NOMO-1 treated with dmso at 0.1 percent for 144 hours (cell line): ENCODE data around the gene HMG20A.

ENCODE experiments used
- DNase-seq: peaks from one replicate; lab custom pipeline; 2025; ENCODE audit not compliant: unreplicated experiment; lab: John Stamatoyannopoulos, UW

HMG20A gene

DNA sequence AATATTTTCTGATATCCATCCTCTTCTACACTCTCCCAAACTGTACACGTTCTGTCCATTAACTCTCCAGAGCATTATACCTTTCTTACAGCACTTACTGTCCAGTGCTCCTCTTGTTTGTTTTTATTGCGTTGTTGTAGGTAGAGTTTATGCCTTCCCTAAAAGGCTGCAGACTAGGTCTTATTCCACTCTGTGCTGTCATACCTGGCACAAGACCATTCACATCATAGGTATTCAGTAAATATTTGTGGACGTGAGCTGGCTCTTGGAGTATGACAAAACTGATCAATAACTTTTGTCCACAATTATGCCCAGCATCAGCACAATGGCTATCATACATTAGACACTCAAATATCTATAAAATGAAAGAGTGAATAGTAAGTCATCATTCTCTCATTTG is 4.4 kb downstream of the HMG20A start:
- no peak for DNase-seq

DNA sequence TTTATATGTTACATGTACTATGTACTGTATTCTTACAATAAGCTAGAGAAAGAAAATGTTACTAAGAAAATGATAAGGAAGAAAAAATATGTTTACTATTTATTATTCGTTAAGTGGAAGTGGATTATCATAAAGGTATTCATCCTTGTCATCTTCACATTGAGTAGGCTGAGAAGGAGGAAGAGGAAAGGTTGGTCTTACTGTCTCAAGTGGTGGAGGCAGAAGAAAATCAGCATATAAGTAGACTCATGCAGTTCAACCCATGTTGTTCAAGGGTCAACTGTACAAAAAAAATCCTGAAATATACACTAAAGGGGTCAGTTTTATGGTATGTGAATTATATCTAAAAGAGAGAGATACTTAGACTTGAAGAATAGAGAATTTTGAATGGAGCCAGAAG is 5.7 kb downstream of the HMG20A start:
- no peak for DNase-seq

DNA sequence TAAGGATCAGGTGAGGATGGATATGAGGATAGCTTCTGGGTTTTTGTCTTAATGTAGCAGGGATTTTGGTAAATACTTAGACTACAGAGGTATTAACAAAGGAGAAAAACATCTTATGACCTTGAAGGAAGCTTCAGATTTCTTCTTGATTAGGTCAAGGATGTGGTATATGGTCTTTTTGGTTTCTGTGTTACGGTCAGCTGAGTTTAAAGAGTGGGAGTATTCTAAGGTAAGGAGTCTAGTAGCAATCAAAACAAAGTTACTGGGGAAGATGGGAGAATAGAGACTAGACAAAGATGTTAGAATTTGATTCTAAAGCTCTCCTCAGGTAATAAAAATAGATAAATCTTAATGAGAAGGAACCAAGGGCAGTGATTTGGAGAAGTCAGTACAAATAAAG is 6.2 kb downstream of the HMG20A start:
- DNase-seq = no peak

DNA sequence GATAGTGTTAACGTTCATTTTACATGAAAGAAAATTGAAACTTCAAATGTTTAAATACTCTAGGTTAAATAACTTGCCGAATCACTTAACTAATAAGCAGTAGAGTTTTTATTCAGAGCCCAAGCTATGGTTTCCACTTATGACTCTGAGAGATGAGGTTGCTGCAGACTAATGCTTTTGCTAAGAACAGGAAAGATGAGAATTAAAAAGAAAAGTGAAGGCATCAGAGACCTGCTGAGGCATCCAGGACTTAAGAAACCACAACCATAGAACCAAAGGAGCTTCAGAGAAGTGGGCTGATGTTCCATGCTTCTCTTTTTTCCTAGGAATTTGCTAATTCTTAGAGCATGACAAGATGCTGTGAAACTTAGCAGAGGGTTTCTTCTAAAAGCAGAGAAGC is 9.5 kb downstream of the HMG20A start:
- DNase-seq = no peak

DNA sequence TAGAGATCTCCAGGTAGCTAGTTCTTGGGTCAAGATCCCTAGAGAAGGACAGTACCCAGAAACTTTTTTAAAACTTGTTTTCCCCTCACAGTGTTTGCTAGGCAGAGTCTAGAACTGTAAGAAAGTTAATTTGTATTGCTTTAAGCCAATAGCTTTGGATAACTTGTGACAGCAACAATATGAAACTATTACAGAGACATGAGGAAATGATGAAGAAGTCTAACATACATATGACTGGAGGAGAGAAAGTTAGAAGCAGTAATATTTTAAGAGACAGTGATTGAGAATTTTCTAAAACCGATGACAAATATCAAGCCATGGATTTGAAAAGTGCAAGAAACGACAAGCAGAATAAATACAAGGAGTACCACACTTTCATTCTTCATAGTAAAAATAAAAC is 10.0 kb downstream of the HMG20A start:
- no peak for DNase-seq

DNA sequence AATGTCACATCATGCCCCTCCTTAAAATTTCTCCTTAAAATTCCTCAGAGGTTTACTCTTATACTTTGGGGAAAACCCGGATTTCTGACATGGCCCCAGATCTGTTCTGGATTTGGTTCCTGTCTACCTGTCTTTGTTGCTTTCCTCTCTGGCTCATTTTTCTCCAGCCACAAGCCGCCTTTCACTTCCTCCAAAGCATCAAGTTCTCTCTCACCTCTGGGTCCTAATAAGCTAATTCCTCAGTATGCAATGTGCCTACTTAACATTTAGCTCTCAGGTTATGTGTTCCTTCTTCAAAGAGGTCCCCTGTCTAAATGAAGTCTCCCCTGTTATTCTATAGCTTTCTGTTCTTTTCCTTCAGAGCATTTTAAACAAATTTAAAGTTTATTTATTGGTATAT is 16.1 kb downstream of the HMG20A start:
- no peak for DNase-seq

DNA sequence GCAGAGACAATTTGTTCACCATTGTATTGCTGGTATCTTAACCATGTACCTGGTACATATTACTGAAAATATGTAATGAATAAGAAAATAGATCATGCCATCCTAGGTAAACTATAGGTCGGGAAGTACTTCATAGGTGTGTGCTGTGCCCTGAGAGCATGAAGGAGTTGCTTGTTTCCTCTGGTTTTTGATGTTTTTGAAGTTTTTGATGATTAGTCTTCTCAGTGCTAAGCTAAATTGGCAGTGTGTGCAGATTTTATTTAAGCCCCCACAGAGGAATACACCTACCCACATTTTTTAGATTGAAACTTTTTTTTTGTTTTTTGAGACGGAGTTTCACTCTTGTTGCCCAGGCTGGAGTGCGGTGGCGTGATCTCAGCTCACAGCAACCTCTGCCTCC is 16.6 kb downstream of the HMG20A start:
- no peak for DNase-seq

DNA sequence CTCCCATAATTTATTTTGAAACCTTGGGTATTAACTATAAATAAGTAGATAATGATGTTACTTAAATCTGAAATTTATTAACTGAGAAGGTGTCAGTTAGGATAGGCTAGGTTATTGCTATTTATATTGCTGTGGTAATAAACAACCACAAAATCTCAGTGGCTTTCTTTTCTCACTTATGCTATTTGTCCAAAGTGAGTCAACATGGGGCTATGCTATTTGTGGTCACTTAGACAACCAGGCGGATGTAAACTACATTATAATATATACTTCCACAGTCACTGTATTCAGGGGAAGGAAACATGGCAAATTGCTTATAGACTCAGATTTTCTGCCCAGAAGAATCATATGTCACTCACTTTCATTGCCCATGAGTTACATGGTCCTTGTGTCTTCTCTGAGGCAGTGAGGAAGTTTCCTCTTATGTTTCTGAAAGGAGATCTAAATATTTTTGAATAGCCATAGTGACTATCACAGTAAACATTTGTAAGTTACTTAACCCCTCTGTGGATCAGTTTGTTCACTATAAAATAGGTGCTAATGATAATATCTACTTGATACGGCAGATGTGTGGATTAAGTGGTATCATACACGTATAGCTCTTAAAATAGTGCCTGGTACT is 19.8 kb downstream of the HMG20A start:
- DNase-seq = no peak

DNA sequence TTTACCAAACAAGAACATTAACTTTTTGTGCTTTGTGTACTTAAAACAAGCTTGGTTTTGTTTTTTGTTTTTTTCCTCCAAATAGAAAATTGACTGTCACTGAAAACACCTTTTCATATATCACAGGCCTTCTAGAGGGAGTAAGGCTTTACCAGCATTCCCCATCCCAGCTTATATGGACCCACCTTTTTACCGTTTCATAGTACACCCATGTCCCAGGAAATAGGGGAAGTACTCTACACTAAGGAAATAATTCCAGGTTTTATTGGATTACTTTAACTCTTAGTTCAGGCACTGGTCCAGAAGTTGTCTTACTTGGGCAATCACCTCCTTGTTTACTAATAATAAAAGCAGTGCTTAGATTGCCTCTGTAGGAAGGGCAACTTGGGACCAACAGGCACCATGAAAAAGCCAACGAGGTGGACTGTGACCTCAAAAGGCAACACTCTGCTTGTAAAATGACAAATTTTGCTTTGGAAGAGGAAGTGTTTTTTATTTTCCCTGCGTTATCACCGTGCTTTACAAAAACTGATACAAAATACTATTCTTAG is 26.2 kb downstream of the HMG20A start:
- DNase-seq = no peak

DNA sequence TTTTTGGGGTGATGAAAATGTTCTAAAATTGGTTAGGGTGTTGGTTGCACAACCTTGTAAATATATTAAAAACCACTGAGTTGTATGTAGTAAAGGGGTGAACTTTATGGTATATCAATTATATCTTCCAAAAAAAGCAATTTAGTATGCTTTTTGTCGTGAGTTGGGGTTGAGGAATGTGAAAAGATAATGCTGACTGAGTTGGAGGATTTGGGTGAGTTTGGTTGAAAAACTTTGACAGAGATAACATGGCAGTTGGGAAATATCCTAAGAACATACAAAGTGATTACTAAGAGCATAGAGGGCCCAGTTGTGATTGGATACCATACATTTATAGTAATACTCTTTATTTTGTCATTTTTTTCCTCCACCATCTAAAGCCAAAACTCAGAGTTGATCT is 33.6 kb downstream of the HMG20A start:
- no peak for DNase-seq

DNA sequence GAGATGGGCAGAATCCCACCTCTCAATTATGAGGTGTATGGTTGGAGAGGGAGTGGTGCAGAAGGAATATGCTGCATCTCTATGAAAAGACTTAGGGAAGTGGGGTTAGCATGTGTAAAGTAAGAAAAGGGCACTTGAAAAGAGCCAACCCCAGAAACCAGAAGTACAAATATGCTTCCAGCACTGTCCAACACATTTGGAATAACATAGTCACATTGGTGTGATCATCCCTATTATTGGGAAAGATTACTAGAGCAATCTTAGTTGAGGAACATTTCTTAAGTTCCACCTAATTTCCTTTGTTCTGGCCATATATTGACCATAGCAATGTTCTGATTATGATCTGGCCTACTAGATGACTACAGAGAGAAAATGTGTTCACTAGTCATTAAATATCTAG is 34.3 kb downstream of the HMG20A start:
- DNase-seq = no peak

DNA sequence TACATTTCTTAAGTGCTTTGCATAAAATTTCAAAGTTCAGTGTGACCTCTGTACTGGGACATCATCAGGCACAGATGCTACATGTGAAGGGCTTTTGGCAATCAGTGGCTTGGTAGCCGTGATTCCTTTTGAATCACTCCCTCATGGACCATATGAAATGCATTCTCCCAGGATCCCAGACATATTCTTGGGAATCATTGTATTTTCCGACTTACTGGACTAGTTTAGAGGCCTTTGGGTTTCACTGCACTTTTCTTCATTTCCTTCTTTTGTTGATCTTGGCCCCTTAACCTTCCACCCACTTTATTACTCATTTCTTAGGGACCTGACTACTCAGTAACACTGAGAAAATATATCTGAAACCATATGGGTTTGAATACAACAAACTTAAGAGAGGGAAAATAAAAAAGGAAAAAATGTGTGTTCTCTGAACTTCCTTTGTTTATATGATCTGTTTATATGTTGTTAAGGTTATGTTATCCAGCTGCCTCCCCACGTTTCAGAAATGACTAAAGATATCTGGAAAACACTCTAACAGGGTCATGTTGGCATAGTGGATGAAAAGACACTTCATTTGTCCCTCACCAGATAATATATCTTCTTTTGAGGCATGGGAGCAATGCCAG is 35.1 kb downstream of the HMG20A start:
- no peak for DNase-seq

DNA sequence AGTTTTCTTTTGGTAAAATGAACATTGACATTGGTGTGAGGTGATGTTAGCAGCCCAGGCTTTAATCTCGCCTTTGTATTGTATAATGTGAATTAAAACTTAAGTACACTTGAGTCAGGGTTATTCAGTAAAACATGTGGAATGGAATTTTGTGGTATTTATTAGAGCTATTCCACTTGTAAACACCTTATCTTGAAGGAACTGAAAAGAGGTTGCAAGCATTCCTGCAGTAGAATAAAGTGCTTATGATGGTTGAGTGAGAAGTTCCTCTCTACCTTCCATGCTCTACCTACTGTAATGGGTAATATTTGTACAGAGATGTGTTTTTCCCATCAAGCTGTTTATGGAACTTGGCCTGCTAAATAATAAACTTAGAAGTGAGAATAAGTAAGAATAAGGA is 36.1 kb downstream of the HMG20A start:
- DNase-seq = no peak

DNA sequence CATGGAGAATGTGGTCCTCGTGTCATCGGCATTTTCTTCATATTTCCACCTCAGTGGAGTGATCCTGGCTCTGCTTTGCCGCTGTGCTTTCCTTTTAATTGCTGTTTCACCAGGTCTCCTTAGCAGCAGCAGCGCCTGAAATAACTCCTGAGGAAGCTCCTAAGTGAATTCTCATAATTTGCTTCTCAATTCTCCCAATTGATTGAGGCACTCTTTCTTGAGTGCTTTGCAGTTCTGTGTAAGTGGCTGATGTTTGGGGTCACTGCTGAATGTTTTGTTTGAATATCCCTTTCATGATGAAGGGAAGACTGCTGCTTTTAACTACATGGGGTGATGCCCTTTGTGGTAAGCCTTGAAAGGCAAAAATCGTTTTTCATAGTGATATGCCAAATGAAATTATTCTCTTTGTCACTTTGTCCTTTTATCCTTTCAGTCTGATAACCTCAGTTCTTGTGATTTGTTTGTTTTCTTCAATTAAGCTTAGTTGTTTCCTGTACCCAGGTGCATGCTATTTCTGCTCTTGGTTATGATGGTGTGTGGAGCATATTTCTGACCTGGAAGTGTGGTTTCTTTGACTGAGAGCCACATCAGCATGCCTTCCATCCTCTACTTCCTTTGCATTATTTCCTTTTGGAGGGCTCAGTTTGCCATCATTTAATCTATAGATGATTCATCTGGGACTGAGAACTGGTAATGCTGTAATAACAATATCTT is 36.7 kb downstream of the HMG20A start:
- DNase-seq = no peak

DNA sequence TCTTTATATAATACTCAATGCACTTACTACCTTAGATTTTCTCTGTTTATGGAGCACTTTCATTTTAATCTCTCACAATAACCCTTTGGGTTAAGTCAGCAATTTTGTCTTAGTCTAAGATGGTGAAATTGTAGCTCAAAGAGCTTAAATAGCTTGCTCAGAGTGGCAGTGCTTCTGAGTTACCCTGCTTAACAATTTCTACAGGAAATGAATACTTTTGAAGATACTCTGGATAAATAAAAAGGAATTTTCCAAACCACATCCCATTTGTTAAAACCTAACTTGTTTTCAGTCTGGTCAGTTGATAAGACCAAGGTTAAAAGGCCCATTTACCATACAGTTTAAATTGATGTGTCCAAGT is 37.2 kb downstream of the HMG20A start:
- DNase-seq = no peak

DNA sequence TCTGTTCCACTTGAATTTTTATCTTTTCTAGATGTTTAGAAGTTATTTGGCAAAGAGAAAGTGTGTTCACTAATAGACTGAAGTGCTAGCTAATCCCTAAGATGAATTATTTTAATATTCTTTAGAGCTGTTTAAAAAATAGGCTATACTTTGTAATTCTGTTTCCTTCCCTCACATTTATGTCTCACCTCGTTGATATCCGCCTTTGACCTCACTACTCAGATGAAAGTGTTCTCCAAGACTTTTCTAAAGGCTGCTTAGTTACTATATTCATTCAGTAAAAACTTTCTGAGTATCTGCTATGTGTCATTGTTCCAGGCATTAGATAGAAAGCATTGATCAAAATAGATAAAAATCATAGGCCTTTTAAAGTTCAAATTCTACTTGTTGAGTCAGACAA is 38.3 kb downstream of the HMG20A start:
- DNase-seq = no peak

DNA sequence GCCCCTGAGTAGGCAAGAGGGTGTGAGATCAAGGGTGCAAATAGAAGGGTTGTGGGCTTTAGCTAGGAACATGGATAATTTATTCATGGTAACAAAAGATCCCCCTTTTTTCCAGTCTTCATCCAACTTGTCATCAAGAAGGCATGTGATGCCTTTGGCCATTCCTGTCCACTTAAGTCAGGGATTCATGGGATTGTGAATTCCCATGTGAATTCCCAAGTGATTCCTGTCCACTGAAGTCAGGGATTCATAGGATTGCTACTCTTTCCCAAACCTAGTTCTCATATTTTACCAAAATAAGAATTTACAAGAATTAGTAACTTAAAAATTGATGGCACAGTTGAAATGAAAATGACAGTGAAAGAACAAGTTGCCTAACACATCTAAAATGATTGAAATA is 40.8 kb downstream of the HMG20A start:
- DNase-seq = no peak

DNA sequence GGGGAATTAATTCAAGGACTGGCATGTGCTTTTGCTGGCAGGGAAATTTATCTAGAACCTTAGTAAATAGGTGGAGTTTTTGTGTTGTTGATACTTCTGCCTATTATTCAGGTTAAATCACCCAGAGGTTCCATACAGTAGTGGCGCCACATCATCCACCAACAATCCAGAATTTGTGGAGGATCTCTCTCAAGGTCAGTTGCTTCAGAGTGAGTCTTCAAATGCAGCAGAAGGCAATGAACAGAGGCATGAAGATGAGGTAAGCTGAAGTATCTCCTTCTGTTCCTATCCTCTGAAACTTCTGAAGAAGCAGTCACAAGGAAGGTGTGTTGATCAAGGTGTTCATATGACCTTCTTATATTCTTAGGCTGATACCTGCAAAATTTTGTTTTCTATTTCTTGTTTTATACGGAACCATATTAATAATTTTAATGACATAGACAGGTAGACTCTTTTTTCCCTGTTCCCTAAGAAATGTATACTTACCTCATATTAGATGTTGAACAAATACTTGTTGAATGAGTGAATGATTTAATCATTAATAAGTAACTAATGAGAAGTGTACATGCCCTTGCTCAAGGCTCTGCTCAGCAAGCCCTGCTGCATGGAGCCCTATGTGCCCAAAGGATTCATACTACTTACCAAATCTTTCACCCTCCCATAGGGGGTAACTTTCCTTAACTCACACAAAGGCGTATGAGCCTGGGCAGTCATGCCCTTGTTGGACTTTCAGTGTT is 43.6 kb downstream of the HMG20A start:
- no peak for DNase-seq

DNA sequence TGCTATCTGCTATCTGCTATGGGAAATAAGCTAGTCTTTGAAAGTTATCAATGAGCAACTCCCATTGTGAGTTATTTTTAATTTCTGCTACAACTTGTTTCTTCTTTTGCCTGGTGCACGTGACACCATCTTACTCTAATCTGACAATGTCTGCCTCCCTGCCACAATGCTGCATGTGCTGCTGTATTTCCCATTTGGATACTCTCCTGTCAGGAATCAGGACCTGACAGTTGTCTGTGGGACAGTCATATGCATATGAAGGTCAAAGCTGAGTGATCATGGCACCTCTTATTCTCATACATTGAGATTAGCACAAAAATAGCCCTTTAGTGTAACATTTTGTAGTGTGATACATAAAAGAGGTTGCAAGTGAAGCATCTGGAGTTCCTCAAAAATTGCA is 45.8 kb downstream of the HMG20A start:
- DNase-seq = no peak

DNA sequence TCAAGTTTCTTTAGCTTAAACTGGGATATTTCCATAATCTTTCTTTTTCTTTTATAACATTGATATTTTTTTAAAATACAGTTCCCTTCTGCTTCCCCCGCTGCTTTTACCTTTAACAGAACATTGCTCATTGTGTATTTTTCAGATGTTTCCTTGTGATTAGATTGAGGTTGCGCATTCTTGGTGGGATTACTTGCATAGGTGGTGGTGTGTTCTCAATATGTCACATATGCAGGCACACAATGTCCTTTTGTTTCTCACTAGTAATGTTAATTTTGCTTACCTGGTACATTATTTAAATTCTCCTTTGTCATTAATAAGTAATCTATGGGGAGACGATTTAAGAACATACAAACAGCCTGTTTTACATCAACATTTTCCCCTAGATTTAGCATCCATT is 48.2 kb downstream of the HMG20A start:
- no peak for DNase-seq

DNA sequence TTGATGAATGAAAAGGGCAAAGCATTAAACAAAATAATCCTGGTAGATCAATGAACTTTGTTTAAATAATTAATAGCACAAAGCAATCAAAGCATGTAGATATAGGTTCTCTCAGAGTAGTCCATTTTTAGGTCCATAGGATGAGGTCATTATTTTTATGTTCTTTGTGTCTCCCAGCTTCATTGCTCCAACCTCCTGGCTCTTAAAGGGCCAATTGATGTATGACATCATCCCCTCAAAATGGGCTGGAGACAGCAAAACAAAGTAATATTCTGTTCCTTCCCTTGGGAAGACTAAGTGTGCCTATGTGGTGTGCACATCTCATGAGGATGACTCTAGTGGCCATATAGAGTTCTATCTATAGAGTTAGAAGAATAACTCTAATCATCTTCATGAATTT is 49.5 kb downstream of the HMG20A start:
- DNase-seq = no peak

DNA sequence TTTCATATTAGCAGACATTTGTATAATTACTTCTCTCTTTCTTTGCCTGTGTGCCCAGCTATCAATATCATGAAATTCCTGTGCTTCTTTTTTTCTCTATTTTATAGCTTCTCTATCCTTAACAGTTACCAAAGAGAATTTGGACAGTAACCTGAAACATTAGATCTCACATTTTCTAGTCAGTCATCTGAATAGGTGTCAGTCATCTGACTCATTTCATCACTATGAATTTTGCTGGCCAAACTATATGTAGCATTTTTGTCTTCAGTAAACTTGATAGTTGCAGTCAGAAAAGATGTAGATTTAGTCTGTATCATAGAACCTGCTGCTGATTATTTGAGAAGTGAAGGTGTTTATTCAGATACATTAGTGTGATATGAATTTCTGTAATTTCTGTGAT is 52.6 kb downstream of the HMG20A start:
- no peak for DNase-seq
